ENCODE measurements around the gene RAG2.

GRCh38 chr11:36600180-36600579 lies 2.1 kb upstream of the RAG2 start:
- TF ChIP-seq, protein P1, sequence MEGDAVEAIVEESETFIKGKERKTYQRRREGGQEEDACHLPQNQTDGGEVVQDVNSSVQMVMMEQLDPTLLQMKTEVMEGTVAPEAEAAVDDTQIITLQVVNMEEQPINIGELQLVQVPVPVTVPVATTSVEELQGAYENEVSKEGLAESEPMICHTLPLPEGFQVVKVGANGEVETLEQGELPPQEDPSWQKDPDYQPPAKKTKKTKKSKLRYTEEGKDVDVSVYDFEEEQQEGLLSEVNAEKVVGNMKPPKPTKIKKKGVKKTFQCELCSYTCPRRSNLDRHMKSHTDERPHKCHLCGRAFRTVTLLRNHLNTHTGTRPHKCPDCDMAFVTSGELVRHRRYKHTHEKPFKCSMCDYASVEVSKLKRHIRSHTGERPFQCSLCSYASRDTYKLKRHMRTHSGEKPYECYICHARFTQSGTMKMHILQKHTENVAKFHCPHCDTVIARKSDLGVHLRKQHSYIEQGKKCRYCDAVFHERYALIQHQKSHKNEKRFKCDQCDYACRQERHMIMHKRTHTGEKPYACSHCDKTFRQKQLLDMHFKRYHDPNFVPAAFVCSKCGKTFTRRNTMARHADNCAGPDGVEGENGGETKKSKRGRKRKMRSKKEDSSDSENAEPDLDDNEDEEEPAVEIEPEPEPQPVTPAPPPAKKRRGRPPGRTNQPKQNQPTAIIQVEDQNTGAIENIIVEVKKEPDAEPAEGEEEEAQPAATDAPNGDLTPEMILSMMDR (IDR thresholded peaks at IDR 0.05; ENCODE audit: insufficient read depth, low read depth, low read length): no peak
- no peak for TF ChIP-seq EZH2 (IDR thresholded peaks at IDR 0.05; ENCODE audit: insufficient read depth, low read length)
